PC-9 (cell line): Measurements from ENCODE around the gene EIF2S2.

Experiments
- CTCF ChIP-seq: fragments of 200-600 bp; sonication (generic); conservative IDR thresholded peaks from 2 replicates; pipeline ENCODE4 v1.6.1; 2017; ENCODE audit warnings: mixed run types, antibody characterized with exemption, mild to moderate bottlenecking, moderate library complexity
- EZH2 ChIP-seq: fragments of 200-600 bp; sonication (generic); IDR thresholded peaks from 2 replicates; pipeline ENCODE4 v1.8.0; 2017; ENCODE audit warnings: antibody characterized with exemption, low read depth

DNA sequence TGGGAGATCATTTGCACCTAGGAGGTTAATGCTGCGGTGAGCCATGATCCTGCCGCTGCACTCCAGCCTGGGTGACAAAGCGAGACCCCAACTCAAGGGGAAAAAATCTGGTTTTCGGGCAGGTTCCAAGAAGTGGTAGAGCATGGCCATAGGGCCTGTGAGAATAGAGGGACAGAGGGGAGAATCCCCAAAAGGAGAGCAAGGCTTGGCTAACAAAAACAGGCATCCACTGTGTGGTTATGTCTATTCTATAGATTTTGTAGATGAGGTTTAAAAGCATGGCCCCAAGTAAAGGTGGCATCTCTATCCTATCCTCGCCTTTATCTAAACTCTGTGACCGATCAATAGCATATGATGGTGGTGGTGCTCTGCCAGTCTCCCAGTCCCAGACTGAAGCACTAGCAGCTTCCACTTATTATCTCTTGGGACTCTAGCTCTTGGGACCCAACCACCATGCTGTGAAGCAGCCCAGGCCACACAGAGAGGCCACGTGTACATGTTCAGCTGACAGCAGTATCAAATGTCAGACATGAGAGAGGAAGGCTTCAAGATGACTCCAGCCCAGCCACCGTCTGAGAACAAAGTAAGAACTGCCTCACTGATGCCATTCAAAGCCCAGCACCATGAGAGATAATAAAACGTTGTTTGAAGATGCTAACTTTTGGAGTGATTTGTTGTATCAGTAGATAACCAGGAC lies 27.7 kb downstream of the EIF2S2 start:
- TF ChIP-seq EZH2, result no peak
- TF ChIP-seq CTCF, result no peak
